H1 (cell line): ENCODE results near the gene THAP5.

Experiments used
- KDM1A ChIP-seq: fragments of 200-600, 300-600 bp; sonication (generic); IDR thresholded peaks from 2 replicates; pipeline ENCODE4 v1.7.1; 2016; ENCODE audit warnings: mild to moderate bottlenecking, low read length, borderline replicate concordance
- YY1 ChIP-seq: IDR thresholded peaks from 2 replicates; pipeline ENCODE4 v1.6.1; 2011; ENCODE audit warnings: low read depth, mild to moderate bottlenecking, low read length
- TF ChIP-seq, protein P1 (sequence below), 3 experiments: IDR thresholded peaks; 1 replicate in 2 of 3; 2 replicates in 1 of 3; pipeline versions ENCODE4 v1.5.1 to v1.6.1; 2011; ENCODE audit warnings: low read length in 3 of 3, mild to moderate bottlenecking in 3 of 3, inconsistent platforms in 2 of 3, low read depth in 1 of 3, moderate library complexity in 1 of 3; ENCODE audit not compliant: insufficient read depth in 1 of 3; ENCODE audit errors: control extremely low read depth in 1 of 3
- TF ChIP-seq, protein P2 (sequence below): IDR thresholded peaks from 2 replicates; pipeline ENCODE4 v1.6.1; 2011; ENCODE audit warnings: low read depth, mild to moderate bottlenecking, low read length; ENCODE audit not compliant: insufficient read depth

GRCh38 chr7:108535744-108536143 lies 33.8 kb downstream of the THAP5 start:
- TF ChIP-seq, protein P1, sequence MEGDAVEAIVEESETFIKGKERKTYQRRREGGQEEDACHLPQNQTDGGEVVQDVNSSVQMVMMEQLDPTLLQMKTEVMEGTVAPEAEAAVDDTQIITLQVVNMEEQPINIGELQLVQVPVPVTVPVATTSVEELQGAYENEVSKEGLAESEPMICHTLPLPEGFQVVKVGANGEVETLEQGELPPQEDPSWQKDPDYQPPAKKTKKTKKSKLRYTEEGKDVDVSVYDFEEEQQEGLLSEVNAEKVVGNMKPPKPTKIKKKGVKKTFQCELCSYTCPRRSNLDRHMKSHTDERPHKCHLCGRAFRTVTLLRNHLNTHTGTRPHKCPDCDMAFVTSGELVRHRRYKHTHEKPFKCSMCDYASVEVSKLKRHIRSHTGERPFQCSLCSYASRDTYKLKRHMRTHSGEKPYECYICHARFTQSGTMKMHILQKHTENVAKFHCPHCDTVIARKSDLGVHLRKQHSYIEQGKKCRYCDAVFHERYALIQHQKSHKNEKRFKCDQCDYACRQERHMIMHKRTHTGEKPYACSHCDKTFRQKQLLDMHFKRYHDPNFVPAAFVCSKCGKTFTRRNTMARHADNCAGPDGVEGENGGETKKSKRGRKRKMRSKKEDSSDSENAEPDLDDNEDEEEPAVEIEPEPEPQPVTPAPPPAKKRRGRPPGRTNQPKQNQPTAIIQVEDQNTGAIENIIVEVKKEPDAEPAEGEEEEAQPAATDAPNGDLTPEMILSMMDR (IDR thresholded peaks at IDR 0.05; ENCODE audit: control extremely low read depth in 1 of 3, insufficient read depth in 1 of 3, low read depth in 1 of 3, low read length in 3 of 3) = no peak
- TF ChIP-seq, protein P2, sequence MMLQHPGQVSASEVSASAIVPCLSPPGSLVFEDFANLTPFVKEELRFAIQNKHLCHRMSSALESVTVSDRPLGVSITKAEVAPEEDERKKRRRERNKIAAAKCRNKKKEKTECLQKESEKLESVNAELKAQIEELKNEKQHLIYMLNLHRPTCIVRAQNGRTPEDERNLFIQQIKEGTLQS = no peak
- TF ChIP-seq KDM1A = no peak
- TF ChIP-seq YY1 = no peak
